ENCODE results near the gene NFAT5. TPM values are rescaled to one million over a fixed set of nuclear protein-coding genes. Genes with fewer than 3 reads are reported as not detected.

NFAT5 gene
- total RNA-seq, 2 experiments from 2014 or later = 6.7 to 29.7 TPM

DNA sequence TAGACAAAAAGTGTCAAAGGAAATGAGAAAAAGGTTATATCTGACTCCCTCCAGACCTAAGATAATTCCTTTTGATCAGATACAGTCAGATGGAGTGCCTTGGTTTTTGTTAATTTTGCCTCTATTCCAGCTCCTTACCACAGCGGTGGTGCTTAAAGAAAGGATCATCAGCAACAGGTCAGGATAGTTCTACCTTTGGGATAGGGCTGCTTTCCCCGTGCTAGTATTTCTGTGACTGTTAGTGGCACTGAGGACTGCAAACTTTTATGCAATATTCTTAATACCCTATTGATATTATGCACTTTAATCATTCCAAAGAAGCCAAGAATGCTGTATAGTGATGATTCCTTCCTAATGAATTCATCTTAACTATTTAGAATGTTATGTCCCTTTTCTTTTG is 136.1 kb downstream of the NFAT5 start:
- H3K4me1 ChIP-seq (ENCODE audit: insufficient read depth, low read length, poor library complexity, severe bottlenecking) = no peaks in the 10 kb centered on the region
- CTCF ChIA-PET (ENCODE audit: unreplicated experiment) = no interaction called here
- intact Hi-C loops (cut with micrococcal nuclease; ENCODE audit: unreplicated experiment) = no loop called here

GRCh38 chr16:69703638-69704037 is 137.9 kb downstream of the NFAT5 start:
- Histone ChIP-seq H3K4me1 (ENCODE audit: insufficient read depth, low read length, poor library complexity, severe bottlenecking) (no peaks in the 10 kb centered on the region), H3K79me2 (ENCODE audit: insufficient read depth, low read depth, low read length) (no peaks in the 10 kb centered on the region), H2AFZ (ENCODE audit: low read length) (no peak overlapping the region), H3K4me3 (ENCODE audit: low read depth, low read length, poor library complexity, severe bottlenecking) (no peak overlapping the region), H3K27ac (ENCODE audit: low read depth, low read length, poor library complexity, severe bottlenecking) (no peak overlapping the region), H4K20me1 (ENCODE audit: insufficient read depth, low read length) (no peaks in the 10 kb centered on the region), H3K9me3 (ENCODE audit: low read length) (no peaks in the 10 kb centered on the region), H3K4me2 (ENCODE audit: low read length) (no peak overlapping the region), H3K9me2 (ENCODE audit: insufficient read depth, low read length) (no peaks in the 10 kb centered on the region), H3K36me3 (ENCODE audit: insufficient read depth, low read length) (0 out of 2 replicates have a peak, but pooled peaks cover 3% of the 10 kb centered on the region)
- TF ChIP-seq, protein P1, sequence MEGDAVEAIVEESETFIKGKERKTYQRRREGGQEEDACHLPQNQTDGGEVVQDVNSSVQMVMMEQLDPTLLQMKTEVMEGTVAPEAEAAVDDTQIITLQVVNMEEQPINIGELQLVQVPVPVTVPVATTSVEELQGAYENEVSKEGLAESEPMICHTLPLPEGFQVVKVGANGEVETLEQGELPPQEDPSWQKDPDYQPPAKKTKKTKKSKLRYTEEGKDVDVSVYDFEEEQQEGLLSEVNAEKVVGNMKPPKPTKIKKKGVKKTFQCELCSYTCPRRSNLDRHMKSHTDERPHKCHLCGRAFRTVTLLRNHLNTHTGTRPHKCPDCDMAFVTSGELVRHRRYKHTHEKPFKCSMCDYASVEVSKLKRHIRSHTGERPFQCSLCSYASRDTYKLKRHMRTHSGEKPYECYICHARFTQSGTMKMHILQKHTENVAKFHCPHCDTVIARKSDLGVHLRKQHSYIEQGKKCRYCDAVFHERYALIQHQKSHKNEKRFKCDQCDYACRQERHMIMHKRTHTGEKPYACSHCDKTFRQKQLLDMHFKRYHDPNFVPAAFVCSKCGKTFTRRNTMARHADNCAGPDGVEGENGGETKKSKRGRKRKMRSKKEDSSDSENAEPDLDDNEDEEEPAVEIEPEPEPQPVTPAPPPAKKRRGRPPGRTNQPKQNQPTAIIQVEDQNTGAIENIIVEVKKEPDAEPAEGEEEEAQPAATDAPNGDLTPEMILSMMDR (conservative IDR thresholded peaks at IDR 0.05; ENCODE audit: low read length) = no peak
- TF ChIP-seq EZH2phosphoT487 (IDR thresholded peaks at IDR 0.05; ENCODE audit: borderline replicate concordance, low read depth, low read length) = no peak
- ChIA-PET CTCF (ENCODE audit: unreplicated experiment) (no interaction called here), POLR2A (interaction anchor here (0.6 to 1.3 kb wide), 5 partner anchors 33 to 545 kb away, joined by 3 to 8 read pairs (median 3); no protein-coding TSS in a partner anchor)
- BruUV-seq (replicated peaks) = no TSS peak
- DNase-seq (ENCODE audit: low spot score) = no peak
- intact Hi-C loops (cut with micrococcal nuclease; ENCODE audit: unreplicated experiment) = no loop called here

More for the DNA sequence above, 136.1 kb downstream of the NFAT5 start:
- no TSS peak for BruUV-seq (replicated peaks)
- Histone ChIP-seq H3K9me2 (ENCODE audit: insufficient read depth, low read length) (no peaks in the 10 kb centered on the region), H4K20me1 (ENCODE audit: insufficient read depth, low read length) (no peaks in the 10 kb centered on the region), H3K79me2 (ENCODE audit: insufficient read depth, low read depth, low read length) (no peaks in the 10 kb centered on the region), H3K36me3 (ENCODE audit: insufficient read depth, low read length) (0 out of 2 replicates have a peak, but pooled peaks cover 11% of the 10 kb centered on the region), H2AFZ (ENCODE audit: low read length) (no peak overlapping the region), H3K4me2 (ENCODE audit: low read length) (no peak overlapping the region), H3K4me3 (ENCODE audit: low read depth, low read length, poor library complexity, severe bottlenecking) (no peak overlapping the region), H3K27ac (ENCODE audit: low read depth, low read length, poor library complexity, severe bottlenecking) (no peak overlapping the region), H3K9me3 (ENCODE audit: low read length) (no peaks in the 10 kb centered on the region)
- no peak for TF ChIP-seq EZH2phosphoT487 (IDR thresholded peaks at IDR 0.05; ENCODE audit: borderline replicate concordance, low read depth, low read length)
- TF ChIP-seq, protein P1 (conservative IDR thresholded peaks at IDR 0.05; ENCODE audit: low read length) = no peak
- POLR2A ChIA-PET = no interaction called here
- no peak for DNase-seq (ENCODE audit: low spot score)

- no peaks in the 10 kb centered on the region for H3K4me1 ChIP-seq (ENCODE audit: insufficient read depth, low read length, poor library complexity, severe bottlenecking)
- no peak overlapping the region for H3K4me3 ChIP-seq (ENCODE audit: low read depth, low read length, poor library complexity, severe bottlenecking)
- H2AFZ ChIP-seq (ENCODE audit: low read length) = no peak overlapping the region
- H3K79me2 ChIP-seq (ENCODE audit: insufficient read depth, low read depth, low read length) = no peaks in the 10 kb centered on the region
- CTCF ChIA-PET (ENCODE audit: unreplicated experiment) = interaction anchor here (0.6 kb wide), 1 partner anchor 224 kb away, joined by 3 read pairs; no protein-coding TSS in a partner anchor
- no TSS peak for BruUV-seq (replicated peaks)
- H3K27ac ChIP-seq (ENCODE audit: low read depth, low read length, poor library complexity, severe bottlenecking) = no peak overlapping the region
- POLR2A ChIA-PET = interaction anchor here (0.5 to 1.0 kb wide), 6 partner anchors 17 to 465 kb away, joined by 3 read pairs; no protein-coding TSS in a partner anchor
- H3K9me2 ChIP-seq (ENCODE audit: insufficient read depth, low read length) = no peaks in the 10 kb centered on the region
- DNase-seq (ENCODE audit: low spot score) = no peak
- no peak overlapping the region for H3K4me2 ChIP-seq (ENCODE audit: low read length)
- H4K20me1 ChIP-seq (ENCODE audit: insufficient read depth, low read length) = no peaks in the 10 kb centered on the region
- 0 out of 2 replicates have a peak, but pooled peaks cover 3% of the 10 kb centered on the region for H3K36me3 ChIP-seq (ENCODE audit: insufficient read depth, low read length)
- intact Hi-C loops (cut with micrococcal nuclease; ENCODE audit: unreplicated experiment) = loop anchor here (5.0 kb wide), 2 partner anchors 151 to 309 kb away; no protein-coding TSS in a partner anchor
- H3K9me3 ChIP-seq (ENCODE audit: low read length) = no peaks in the 10 kb centered on the region
- no peak for TF ChIP-seq EZH2phosphoT487 (IDR thresholded peaks at IDR 0.05; ENCODE audit: borderline replicate concordance, low read depth, low read length)
- TF ChIP-seq, protein P1 (conservative IDR thresholded peaks at IDR 0.05; ENCODE audit: low read length) = no peak
Observed at GRCh38 chr16:69706256-69706974, 140.6 kb downstream of the NFAT5 start.
